Right kidney (tissue), 9 donors: ENCODE results near the gene SUPT16H.
"Not testable (repeated sequence)": the region's sequence is repeated elsewhere in the genome, so short reads cannot be mapped to it uniquely, and the experiment has no call there.

ENCODE experiments used
- DNase-seq: peaks from one replicate; pipeline ENCODE4 v3.0.0-alpha.2; 2016
- long read RNA-seq, 8 donors: transcript quantifications; one replicate each; lab custom pipeline, GENCODE V29; 2026

Gene SUPT16H
- long read RNA-seq, donor 1, full-length matches to known transcripts = 14 of 41 reads
- long read RNA-seq, donor 1, partial matches to known transcripts = 27 of 41 reads
- long read RNA-seq, donor 1, other reads (novel, unspliced or antisense) = 0 of 41 reads
- long read RNA-seq, donor 2, full-length matches to known transcripts = 7 of 25 reads
- long read RNA-seq, donor 2, partial matches to known transcripts = 18 of 25 reads
- long read RNA-seq, donor 2, other reads (novel, unspliced or antisense) = 0 of 25 reads
- long read RNA-seq, donor 3, full-length matches to known transcripts = 5 of 11 reads
- long read RNA-seq, donor 3, partial matches to known transcripts = 6 of 11 reads
- long read RNA-seq, donor 3, other reads (novel, unspliced or antisense) = 0 of 11 reads
- long read RNA-seq, donor 4, full-length matches to known transcripts = 9 of 60 reads
- long read RNA-seq, donor 4, partial matches to known transcripts = 51 of 60 reads
- long read RNA-seq, donor 4, other reads (novel, unspliced or antisense) = 0 of 60 reads
- long read RNA-seq, donor 5, full-length matches to known transcripts = 12 of 32 reads
- long read RNA-seq, donor 5, partial matches to known transcripts = 20 of 32 reads
- long read RNA-seq, donor 5, other reads (novel, unspliced or antisense) = 0 of 32 reads
- long read RNA-seq, donor 6, full-length matches to known transcripts = 7 of 24 reads
- long read RNA-seq, donor 6, partial matches to known transcripts = 17 of 24 reads
- long read RNA-seq, donor 6, other reads (novel, unspliced or antisense) = 0 of 24 reads
- long read RNA-seq, donor 7 = 0 reads
- long read RNA-seq, donor 8, full-length matches to known transcripts = 11 of 36 reads
- long read RNA-seq, donor 8, partial matches to known transcripts = 25 of 36 reads
- long read RNA-seq, donor 8, other reads (novel, unspliced or antisense) = 0 of 36 reads

DNA sequence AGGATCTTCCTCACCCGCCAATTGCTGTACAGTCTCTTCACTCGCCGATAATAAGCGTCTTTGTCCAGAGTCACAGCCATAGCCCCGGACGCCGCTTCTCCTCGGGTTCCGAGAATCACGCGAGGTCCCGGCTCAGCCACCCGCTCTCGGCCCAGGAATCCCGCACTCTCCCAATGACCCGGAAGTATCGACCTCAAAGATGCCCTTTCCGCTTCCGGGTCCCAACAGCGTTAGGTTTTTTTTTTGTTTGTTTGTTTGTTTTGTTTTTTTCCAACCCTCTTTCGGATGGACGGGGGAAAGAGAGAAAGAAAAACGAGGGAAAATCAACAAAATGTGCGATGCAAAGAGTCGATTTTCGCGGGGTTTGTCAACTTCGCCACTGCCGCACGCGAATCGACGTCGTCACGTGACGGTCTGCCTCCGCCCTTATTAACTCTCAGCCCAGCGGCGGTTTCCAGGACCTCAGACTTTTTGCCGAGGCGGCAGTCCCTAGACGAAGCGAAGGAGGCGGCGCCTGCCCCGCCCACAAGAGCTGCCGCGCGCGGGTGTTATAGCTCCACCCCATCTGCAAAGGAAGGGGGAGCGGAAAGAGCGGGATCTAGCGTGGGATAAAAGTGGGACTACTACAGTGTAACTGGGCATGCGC lies at the start of gene SUPT16H:
TSS of gene SUPT16H (minus strand) at position 172 of the 646 bp plus-strand sequence. CDS start at position 80, 92 bp downstream.
- peak; percentile 97 for DNase-seq

DNA sequence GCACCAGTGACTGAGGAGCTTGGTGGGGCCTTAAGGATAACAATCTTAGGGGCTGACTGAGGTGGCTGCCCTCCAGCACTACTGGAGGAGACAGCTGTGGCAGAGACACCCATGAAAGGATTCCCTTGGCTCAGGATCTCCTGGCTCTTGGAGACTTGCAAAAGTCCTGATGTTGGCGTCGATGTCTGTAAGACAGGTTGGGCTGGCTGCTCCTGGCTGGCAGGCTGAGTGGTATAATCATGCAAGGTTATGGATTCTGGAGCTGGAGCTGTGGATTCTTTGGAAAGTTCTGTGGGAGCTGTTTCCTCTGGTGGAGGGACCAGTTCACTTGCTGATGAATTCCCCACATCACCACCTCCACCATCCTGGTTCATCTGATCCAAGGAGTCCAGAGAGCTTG lies 47.3 kb upstream of the SUPT16H start:
- no peak for DNase-seq

DNA sequence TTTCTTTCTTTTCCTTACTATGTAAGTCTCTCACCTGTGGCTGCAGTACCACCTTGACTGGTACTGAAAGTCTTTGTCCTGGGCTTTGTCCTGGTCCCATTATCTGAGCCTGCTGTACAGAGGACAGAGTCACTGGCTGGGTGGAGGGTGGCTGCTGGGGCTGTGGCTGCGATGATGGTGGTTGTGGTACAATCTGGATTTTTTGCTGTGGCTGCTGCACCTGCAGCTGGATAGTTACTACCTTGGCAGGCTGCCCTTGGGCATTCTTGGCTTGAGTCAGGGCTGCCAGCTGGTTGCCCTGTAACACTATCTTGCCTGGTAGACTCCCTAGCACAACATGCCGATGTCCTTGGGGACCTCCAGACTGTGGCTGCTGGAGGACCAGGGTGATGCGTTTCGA lies 45.1 kb upstream of the SUPT16H start:
- DNase-seq = no peak

DNA sequence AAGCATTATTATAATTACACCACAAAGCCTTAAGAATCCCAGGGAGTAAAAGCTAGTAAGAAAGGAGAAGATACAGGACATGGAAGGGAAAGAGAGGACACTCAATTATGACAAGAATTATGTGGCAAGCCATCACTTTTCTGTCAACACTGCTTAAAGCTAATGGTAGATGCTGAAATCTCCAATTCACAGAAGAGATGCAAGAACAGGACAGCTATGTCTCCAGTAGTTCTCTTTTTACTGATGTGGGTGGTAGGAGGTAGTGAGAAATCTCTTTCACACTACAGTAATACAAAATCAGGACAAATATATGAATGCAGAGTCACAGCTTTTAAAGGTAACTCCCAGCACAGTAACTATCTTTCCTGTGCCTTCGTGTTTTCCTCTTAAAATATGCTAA lies 42.9 kb upstream of the SUPT16H start:
- DNase-seq = no peak

DNA sequence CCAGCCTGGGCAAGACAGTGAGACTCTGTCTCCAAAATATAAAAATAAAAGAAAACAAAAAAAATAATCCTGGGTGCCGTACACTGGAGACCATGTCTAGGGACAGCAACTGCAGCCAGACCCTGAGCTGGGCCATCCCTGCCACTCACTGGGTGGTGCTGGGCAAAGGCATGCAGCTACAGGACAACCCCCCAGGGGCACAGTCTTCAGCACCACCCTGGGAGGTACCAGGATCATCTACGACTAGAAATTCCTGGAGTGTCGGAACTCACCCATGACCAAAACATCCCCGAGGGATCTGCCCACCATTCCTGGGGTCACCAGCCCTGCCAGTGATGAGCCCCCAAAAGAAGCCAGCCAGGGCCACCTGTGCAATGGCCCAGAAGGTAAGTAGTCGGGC lies 35.7 kb upstream of the SUPT16H start:
- no peak for DNase-seq

DNA sequence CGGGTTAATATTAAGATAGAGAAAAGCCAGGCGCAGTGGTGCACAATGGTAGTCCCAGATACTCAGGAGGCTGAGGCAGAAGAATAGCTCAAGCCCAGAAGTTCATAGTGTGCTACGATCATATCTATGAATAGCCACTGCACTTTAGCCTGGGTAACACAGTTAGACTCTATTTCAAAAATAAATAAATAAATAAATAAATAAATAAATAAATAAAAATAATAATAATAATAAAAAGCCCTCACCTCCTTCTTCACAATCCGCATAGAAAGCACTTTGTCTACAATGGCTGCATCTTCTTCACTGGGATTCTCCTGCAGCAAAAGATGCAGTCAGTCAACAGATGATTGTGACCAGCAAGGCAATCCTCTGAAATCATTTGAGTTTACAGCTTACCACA lies 31.5 kb upstream of the SUPT16H start:
- no peak for DNase-seq

DNA sequence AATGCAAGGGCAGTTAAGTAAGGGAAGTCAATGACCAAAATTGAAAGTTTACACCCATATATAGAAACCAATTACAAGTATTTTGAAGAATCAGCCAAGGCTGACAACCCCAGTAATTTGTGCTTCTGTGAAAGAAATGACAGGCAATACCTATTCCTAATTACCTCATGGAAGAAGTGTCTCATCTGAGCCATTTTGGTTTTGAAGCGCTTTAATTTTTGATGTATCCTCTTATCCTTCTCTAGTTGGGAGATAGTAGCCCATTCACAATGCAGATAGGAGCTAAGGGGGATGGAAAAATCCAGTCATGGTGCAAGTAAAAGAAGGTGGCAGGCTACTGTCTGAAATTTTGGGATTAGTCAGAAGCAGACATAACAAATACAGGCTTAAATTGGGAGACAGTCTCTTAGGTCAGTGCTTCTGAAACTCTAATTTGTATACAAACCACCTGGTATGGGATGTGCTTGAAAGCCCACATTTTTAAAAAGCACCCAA lies 30.4 kb upstream of the SUPT16H start:
- no peak for DNase-seq

DNA sequence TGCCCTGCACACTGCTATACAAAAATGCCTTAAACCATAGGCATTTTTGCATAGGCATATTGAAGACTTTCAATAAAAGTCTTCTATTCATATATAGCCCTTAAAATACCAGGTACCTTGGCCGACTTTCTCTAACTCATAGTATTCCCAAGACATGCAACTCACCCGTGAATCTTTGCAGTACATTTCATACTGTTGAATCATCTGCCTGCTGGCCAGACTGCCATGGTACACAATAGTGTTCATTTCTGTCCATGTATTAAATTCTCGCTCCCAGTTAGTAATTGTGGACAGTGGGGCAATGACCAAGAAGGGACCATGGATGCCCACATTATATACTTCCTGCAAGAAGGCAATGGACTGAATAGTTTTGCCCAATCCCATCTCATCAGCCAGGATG lies 24.3 kb upstream of the SUPT16H start:
- no peak for DNase-seq

DNA sequence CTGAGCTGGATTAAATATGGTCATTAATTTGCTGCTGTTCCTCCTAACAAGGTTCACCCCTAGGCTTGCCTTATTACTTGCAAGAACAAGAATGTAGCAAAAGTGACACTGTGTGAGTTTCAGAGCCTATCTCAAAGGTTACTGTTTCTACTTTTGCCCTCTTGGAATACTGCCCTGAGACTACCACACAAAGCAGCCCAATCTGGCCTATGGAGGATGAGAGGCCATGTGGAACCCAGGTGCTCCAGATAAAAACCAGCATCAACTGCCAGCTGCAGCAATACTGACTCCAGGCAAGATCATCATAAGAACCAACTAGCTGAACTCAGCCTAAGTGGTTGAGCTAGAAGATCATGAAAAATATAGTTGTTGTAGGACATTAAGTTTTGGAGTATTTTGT lies 22.4 kb upstream of the SUPT16H start:
- no peak for DNase-seq

DNA sequence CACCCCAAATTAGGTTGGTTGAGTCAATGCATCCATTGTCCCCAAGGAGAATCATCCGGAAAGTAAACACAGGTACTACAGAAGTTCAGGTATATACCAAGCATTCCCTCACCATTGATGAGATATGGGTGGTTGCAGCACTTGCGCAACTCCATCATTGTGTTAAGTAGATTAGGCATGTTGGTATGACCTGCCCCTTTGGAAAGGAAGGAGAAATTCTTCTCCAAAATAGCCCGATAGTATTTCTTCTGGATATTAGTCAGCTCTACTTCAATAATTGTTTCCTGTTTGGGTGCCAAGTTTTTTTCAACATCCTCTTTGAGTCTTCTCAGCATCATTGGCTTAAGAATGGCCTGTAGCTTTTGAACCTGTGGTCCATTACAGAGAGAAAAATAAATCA lies 21.3 kb upstream of the SUPT16H start:
- no peak for DNase-seq

DNA sequence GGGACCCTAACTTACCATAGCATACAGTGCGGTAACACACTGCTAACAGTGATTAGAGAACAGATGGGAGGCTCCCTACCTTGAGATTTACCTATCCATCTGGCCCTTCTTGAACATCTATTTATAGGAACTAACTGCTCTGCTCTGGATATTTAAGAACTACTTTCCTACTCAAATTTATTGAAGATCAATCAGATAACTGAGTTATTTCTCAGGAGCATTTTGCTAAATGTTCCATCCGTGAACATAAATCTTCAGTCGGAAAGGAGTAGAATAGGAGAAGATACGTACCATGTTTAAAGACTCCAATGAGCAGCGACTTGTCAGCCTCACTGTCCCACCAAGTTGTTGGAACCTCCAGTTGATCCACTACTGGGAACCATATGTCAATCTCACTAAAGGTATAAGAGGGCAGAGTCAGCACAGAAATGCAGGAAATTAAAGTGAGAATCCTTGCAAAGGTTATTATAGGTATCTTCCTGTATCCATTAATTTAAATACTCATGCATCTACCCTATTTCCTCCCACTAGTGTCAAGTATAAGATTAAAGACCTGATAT lies 15.6 kb upstream of the SUPT16H start:
- DNase-seq = no peak

DNA sequence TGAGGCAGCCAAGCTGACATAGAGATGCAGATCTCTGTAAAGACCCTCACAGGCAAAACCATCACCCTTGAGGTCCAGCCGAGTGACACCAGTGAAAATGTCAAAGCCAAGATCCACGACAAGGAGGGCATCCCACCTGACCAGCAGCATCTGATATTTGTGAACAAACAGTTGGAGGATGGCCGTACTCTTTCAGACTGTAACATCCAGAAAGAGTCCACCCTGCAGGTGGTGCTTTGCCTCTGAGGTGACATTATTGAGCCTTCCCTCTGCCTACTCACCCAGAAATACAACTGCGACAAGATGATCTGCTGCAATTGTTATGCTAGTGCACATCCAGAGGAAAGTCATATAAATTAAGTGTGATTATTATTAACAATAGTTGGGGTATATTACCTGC lies 15.1 kb upstream of the SUPT16H start:
- no peak for DNase-seq

DNA sequence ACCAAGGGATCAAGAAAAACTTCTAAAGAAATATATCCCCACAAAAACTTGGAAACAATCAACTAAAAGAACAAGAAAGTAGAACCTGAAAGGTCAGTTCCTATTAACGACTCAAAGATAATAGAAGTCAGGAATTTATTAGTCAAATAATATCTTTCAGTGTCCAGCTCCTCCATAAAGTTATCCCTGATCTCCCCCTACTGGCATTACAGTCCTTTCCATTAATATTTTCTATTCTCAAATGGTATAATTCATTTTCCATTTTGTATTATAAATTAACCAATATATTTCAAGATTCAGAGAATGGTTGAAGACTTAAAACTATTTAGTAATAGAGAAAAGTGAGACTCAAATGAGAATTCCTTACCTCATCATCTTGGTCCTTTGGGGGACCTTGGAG lies 11.6 kb upstream of the SUPT16H start:
- DNase-seq = no peak

DNA sequence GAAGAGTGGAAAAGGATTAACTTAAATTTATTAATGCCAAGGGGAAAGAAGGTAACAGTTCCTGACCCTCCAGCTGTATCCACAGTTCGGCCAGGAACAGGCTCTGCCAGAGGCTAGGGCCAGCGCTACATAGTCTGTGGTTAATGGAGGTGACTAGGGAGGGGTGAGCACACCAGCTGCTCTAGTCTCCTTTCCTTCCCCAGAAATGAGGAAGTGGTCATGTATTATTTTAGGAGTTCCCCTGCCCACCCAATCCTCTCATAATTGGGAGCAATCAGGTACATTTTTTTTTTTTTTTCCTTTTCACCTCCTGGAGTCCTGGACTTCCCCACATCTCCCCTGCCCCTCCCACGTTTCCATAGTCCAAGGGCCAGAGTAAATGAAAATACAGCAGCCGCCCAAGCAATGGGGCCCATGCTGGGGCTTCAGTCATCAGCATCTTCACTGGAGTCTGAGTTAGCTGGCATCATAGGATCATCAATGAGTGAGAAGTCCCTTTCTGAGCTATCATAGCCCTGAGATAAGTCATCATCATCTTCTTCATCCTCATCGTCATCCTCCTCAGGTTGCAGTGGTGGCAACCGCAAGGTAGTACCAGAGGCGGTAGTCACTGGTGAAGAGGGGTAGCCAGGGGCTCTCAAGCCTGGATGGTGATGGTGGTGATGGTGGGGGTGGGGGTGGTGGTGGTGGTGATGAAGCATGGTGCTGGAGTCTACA lies 1.5 kb upstream of the SUPT16H start:
- no peak for DNase-seq

DNA sequence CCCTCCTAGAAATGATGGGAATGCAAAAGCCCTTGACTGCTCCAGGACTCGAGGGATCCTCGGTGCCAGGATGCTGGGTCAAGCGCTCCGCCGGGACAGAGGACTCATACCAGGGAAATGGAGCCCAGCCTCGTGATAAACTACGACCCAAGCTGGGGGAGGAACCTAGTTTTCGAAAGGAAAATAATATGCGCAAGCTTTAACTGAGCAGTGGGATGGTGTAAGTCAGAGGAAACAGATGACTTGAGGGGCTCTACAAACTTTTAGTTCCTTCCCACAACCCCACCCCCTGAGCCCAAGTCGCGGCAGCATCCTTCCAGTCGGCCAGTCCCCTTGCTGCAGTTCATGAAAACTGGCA lies 654 bp upstream of the SUPT16H start:
- DNase-seq = no peak

DNA sequence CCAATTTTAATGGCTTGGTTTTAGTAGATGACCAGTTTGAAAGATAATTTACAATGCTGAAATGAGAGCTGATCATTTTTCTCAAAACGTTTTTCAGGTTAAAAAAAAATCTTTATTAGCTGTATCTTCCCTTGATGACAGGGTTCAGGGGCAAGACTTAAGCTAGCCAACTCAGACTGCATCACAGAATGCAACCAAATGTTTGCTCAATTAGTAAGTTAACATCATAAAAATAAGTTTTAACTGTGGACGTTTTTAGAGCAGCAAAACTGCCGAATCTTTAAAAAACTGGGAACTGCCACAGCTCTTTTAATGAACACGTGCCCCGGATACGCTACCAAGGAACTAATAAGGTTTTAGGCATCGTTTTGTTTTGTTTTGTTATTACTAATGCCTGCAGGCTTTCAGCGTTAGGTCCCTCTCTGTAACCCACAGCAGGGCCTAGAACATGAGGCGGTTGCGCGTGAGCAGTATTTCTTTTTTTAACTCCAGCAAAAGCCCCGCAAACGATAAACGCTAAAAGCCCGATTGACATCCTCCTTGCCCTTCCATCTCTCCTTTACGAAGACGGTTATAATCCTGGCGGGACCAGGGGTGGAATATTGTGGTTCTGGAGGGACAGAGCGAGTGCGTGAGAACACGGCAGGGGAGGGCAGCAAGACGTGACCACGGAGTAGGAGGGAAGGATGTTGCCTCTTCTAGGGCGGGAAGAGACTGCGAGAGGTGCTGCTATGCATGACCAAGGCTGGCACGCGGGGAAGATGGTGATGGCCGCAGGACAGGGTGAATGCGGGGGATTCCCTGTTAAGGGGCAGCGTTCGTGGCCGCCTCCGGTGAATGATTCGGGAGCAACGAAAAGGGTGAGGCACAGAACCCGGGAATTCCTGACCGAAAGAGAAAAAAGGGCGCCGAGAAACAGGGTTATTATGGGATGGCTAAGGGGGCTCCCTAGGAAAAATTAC lies 652 bp downstream of the SUPT16H start:
- DNase-seq = no peak

DNA sequence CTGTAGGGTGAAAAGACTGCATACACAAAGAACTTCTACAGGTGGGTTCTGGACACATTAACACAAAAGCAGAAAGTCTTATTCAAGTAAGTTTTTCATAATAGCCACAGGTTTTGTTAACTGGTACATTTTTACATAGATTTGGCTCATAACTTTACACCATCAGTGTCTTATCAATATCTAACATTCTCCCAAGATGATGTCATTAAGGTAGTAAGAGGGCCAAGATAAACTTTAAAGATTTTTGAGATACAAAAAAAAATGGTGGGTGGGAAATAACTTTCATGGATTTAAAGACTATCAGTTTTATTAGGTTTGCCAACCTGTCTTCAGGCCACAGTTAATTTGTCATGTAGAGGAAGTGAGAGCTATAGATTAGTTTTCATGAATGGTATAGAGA lies 1.7 kb downstream of the SUPT16H start:
- DNase-seq = no peak

DNA sequence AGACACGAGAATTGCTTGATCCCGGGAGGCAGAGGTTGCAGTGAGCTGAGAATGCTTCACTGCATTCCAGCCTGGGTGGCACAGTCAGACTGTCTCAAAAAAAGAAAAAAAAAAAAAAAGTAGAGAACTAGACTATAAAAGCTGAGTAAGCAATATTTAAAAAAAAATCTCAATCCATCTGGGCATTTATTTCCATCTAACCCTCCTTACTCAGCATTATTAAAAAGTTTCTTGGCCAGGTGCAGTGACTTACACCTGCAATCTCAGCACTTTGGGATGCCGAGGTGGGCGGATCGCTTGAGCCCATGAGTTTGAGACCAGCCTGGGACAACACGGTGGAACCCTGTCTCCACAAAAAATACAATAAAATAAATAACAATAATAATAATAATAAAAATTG lies 4.5 kb downstream of the SUPT16H start:
- no peak for DNase-seq

DNA sequence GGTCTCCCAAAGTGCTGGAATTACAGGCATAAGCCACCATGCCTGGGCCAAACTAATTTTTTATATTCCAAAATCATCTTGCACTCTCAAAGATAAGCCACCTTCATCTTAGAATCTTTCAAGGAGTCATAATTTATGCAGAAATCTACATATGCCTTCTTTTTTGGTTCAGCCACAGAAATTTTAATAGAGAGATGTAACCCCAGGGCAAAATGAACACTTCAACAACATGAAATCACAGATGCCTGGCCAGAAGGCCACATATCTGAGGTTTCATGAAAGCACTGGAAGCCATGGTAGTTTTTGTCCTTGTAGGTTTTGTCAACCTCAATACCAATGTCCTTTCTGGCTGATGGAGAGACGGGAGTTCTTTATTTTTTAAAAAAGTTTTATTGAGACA lies 9.8 kb downstream of the SUPT16H start:
- no peak for DNase-seq

DNA sequence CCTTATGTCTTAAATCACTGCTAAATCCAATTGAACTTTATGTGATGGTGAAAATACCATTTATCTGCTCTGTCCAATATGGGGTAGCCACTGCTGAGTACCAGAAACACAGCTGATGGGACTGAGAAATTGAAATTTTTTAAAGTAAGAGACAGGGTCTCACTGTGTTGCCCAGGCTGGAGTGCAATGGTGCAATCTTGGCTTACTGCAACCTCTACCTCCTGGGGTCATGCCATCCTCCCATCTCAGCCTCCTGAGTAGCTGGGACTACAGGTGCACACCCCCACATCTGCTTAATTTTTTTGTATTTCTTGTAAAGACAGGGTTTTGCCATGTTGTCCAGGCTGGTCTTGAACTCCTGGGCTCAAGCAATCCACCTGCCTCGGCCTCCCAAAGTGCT lies 11.0 kb downstream of the SUPT16H start:
- DNase-seq = not testable (repeated sequence)
